Amygdala (tissue), 56 donors: ENCODE data around the gene KCNK2.

Source experiments
- DNase-seq, 56 donors: peaks; one replicate each; lab custom pipeline; 2025; lab: John Stamatoyannopoulos, UW

The KCNK2 gene

DNA sequence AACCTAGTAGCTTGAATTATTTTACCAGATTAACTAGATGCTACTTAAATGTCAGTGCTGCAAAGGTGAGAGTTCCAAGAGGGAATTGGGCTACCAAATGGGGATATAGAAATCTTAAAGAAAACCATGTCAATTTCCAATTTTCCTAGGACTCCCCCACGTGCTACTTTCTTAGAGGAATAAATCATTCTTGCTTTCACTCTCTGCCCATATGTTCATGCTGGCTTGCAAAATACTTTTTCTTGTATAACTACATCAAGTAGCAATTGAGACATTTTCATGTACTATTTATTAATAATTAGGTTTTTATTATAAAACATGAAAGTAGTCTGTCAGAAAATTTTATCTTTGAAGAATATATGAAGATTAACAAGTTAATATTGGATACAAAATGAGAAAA is 11.8 kb downstream of the KCNK2 start:
- DNase-seq = no peak

DNA sequence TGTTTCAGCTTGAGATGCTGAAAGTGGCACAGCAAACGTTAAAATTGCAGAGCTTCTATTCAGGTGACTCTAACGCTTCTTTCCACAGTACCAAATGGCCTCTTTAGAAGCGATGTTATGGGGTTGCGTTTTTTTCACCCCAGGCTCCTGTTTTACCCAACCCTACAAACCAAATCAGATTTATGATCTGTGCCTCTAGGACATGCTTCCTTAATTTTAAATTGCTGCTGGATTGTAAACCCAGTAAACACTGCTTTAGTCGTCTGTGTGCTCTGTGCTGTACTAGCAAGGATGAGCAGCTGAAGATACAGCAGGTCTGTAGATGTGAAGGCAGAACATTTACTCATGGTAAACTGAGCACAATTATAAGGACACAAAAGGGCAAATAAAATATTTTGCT is 13.0 kb downstream of the KCNK2 start:
- no peak for DNase-seq

DNA sequence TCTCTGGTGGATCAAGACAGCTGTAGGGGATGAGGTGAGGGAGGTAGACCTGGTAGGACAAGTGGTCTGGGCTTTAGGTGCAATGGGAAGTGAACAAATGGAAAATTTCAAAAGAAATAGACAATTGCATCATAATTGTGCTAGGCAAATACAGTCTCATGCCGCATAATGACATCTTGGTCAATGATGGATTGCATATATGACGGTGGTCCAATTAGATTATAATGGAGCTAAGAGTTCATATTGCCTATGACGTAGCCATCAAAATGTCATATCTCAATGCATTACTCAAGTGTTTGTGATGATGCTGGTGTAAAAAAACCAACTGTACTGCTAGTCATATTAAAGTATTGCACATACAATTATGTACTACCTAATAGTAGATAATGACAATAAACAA is 19.0 kb downstream of the KCNK2 start:
- DNase-seq = no peak

DNA sequence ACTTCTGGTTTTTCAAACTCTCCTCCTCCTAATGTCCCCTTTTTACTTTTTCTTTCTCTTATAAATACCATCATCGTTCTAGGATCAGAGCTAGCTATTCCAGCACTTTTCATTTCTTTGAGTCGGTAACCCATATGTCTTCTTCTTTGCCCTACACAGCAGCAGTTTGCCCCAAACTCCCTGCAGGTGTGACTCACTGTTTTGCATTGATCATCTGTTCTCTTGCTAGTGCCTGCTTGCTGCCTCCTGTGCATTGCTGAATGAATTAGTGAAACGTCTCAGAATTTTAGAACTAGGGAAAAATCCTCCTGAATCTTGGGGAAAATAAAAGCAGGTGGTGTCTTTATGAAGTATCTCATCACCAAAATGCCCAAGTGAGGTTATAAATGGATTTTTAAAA is 21.7 kb downstream of the KCNK2 start:
- no peak for DNase-seq

DNA sequence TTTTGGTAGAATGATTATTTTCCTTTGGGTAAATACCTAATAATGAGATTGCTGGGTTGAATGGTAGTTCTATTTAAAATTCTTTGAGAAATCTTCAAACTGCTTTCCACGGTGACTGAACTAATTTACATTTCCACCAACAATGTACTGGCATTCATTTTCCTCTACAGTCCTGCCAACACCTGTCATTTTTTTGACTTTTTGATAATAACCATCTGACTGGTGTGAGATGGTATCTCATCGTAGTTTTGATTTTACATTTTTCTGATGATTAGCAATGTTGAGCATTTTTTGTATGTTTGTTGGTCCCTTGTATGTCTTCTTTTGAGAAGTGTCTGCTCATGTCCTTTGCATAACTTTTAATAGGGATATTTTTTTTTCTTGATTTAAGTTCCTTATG is 23.5 kb downstream of the KCNK2 start:
- no peak for DNase-seq

DNA sequence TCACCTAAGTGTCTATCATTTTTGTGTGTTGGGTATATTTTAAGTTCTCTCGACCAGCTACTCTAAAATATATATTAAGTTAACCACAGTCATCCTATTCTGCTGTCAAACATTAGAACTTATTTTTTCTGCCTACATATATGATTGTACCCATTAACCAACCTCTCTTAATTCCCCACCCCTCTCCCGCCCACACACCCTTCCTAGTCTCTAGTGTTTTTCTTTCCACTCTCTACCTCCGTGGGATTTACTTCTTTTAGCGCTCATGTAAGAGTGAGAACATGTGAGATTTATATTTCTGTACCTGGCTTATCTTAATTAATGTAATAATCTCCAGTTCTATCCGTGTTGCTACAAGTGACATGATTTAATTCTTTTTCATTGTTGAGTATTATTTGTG is 26.6 kb downstream of the KCNK2 start:
- no peak for DNase-seq

DNA sequence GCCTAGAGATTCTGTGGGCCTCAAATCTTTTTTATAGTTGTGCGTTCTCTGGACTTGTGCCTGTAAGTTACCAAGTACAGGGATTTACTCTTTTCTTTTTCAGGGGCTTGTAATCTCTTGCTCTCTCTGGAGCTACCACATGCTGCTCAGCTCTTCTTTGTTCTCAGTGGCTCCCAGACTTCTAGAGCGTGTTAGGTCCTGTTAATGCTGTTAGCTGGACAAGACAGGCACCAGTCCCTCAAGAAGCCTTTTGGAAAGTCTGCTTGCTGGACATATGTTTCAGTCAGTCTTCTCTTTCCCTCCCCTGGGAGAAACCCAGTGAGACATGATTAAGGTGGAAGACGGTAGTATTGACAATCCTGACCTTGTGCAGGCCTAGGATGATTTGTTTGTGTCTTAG is 29.4 kb downstream of the KCNK2 start:
- no peak for DNase-seq

DNA sequence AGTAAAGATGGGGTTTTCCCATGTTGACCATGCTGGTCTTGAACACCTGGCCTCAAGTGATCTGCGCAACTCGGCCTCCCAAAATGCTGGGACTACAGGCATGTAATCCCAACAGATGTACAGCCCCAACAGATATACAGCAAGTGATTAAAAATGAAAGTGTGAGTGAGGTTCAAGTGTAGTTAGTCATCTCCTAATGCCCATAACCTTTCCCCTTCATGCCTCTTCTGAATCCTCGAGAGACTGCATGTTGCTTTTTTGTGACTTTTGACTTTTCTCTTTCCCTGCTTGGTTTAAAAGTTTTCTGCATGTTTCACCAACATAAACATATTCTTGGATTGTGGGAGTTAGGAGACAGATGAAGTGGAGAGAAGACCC is 31.2 kb downstream of the KCNK2 start:
- no peak for DNase-seq

DNA sequence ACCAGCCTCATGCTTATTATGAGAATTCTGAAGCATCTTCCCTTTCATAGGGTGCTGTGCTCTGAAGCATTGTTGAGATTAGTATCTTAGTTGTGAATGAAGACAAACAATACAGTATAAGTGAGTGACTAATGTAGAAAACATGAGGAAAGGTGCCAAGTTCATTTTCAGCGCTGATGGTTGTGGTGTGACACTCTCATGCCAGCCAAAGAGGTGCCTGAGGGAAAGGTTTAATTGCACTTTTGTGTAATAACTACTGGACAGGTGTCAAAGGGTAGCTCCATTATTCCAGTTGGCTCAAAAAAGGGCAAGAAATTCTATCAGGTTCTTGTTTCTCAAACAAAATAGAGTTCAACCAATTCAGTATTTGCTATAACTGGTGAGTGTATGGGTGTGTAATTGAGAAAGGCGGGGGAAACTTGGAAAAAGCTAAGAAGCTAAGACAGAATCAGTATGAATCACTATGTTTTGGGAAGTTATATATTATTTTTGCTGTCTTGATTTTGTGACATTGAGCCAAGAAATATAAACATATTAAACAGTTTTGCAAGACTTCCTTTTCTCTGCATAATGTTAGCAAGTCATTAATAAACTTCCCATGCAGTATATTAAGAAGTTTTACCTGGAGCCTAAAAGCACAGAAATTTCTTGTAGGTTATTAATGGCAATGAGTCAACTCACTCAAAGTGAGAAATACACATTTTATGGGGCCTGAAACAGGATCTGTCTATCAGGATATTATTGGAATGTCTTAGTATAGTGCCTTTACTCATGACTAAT is 31.8 kb downstream of the KCNK2 start:
- no peak for DNase-seq

DNA sequence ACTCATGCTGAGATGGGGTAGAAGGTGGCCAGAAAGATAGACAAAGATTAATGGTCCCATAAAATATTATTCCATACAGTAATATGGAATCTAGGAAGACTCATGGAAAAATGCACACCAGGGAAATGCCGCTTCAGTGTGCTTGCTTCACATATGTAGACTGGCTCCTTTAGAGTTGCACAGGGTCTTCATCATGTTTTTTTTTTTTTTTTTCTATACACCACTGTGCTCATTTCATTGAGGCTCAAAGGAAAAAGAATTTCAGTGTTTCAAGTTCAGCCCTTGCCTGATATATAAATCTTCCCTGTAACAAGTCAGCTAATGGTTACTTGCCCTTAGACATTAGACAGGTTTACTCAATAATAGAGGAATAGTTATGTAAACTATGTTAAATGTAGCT is 33.2 kb downstream of the KCNK2 start:
- DNase-seq = no peak

DNA sequence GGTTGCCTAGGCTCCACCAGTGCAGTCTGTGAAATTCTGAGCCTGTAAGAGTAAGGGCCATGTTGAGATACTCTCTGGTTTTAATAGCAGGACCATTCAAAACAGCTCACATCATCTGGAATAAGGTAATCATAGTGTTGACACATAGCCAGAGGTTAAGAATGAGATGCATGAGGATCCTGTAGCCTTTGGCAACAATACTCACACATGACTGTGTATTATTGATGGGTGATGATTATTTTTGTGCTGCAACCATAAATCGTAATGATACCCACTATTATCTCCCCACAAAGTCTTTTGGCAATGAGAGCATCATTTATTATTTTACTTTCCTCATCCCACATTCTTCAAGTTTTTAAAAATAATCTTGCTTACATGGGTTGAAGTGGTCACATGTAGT is 35.5 kb downstream of the KCNK2 start:
- no peak for DNase-seq

DNA sequence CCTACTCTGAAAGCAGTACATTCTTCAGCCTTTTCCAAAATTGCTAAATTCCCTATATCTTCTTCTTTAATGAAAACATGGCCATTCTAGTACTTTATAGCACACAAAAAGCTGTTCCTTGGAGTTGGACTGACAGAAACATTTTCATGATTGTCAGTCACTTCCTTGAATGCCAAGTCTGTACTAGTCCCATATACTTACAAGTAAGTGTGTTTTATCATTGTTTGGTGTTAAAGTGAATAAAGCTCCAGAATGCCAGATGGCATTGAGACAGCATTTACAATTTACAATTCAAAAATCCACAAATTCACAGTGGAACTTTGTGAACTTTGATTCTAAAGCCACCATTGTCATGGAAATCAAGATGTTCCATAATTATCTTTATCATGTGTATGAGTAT is 36.5 kb downstream of the KCNK2 start:
- no peak for DNase-seq

DNA sequence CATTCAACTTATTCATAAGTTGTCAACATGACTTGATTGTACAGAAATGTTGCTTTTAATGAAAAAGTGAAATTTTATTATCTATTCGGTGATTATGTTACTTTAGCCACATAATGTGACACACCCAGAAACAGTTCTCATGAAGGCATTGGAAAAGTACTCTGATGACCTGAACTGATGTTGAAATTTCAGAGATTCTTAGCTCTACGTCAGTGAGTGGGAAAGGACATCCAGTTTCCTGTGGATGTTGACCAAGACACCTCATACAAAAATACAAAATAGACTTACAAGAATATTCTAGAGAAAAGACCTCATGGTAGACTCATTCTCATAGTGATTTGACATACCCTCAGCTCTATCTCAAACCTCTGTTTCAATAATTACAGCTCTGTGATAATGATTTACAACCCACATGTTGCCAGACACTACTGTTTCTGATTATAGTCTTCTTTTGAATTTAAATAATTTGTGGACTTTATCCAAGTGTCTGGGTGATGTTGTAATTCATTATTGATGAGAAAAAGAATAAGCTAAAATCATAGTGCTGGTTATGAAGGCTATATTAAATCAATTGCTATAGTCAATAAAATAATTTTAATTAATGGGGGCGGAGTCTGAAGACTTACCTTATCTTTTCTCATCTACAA is 37.3 kb downstream of the KCNK2 start:
- DNase-seq = no peak

DNA sequence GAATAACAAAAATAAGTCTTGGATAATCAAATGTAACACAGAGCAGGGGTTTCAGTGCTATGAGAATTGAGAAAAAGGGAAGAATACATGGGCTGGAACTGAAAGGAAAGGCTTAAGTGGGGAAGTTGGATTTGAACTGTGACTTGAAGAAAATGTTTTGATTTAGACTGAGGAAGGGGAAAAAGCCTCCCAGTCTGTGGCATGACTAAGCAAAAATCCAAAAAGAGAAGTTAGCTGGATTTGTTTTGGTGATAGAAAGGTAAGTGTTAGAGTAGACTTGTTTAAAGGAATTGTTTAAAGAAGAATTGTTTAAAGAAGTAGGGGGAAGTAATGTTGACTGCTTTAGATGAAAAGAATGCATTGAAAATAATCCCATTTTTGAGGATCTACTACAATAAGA is 46.0 kb downstream of the KCNK2 start:
- no peak for DNase-seq

DNA sequence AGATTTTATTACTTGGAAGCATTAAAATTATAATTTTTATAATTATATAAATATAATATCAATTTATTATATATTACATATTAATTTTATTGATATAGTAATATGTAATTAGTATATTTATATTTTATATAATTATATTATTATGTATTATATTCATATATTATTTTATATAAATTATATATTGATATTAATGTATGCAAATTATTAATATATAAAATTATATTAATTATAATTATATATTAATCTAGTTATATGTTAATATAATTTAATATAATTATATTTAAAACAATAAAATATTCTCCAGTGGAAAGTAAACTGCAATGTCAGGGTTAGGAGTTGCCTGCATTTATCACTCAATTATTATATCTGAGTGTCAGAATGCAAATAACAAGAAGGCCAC is 48.8 kb downstream of the KCNK2 start:
- no peak for DNase-seq

DNA sequence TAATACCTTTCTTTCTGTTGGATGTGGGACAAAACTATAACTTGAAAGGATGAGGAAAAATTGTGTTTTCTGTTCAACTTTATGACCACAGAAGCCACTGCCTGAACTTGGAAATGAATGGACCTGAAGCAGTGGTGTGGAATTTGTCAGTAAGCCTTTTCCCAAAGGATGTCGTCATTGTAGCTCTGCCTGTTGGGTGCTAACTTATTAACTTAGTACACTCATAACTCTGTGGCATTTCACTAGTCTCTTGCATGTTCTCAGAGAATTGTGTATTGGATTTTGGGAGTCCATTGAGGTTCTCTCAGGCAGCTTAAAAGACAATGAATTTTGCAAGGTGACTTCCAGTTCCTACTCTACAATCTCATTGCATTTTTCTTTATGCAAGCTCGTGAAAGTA is 49.6 kb downstream of the KCNK2 start:
- DNase-seq = no peak

DNA sequence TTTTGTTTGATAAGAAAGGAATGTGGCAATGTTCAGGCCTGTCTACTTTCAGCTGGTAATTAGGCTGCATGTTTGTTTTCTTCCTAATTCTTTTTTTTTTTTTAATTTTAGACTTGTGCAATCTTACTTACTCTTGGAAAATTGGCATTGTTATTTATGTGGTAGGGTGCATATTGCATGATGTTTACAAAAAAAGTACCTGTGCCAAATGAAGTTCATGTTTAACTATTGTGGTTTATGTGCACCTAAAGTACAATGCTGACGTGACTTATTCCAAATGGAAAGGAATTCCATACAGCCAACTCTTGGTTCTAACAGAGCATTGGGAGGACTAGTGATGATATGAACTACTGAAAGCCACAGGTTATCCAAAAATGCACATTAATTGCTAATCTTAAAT is 51.0 kb downstream of the KCNK2 start:
- no peak for DNase-seq

DNA sequence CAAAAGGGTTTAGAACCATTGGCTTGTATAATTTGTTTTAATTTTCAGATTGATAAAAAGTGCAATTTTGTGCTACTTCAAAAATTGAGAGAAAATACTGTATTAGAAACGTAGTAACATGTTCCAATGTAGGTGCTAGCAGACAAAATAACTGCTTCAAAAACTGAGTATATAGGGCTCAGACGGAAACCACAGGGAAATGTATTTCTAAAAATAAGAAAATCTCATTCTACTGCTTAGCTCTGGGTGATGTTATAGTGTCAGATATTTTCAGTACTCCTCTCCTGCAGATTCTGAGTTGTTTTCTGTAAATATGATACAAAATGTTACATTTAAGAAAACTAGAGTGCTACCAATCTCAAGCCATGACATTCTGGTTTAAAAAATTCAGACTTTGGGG is 55.4 kb downstream of the KCNK2 start:
- no peak for DNase-seq

DNA sequence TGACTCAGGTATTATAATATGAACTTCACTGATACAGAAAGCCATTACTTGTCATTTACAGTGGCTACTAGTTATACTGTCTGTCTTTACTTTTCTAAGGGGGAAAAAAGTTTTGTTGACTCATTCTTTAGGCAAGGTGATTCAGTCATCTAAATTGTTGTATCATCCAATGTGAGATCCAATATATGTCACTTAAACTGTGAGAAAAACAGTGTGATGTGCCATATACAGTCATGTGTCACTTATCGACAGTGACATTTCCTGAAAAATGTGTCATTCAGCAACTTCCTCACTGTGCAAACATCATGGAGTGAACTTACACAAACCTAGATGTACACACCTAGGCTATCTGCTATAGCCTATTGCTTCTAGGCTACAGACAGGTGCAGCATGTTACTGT is 57.6 kb downstream of the KCNK2 start:
- no peak for DNase-seq

DNA sequence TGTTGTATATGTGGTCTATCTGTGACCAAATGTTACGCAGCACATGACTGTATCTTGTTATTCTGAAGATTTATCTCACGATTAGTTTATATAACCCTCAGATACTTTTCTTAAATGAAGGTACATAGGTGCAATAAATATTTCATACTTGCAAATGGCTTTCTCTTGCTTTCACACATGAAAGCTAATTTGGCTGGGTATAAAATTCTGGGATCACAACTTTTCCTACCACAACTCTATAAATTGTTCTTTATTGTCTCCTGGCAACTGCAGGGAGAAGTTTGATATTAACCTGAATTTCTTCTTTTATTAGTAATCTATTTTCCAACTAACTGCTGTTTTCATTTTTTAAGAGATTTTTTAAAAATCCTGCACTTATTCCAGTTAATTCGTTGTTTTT is 58.9 kb downstream of the KCNK2 start:
- no peak for DNase-seq

DNA sequence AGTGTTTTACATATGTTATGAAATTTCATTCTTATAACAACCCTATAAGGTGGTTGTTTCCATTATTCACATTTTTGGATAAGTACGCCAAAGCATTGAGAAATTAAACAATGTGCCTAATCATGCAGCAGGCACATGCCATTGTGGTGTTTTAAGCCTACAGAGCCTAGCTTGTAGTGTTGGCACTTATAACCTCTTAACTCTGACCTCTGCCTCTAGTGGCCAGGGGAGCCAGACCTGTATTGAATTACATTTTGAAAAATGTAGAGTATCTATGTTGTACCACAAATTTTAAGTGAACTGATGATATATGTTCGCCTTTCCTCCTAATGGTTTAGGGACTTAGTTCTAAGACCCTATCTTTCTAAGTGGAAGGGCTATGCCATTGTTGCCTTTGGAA is 61.0 kb downstream of the KCNK2 start:
- no peak for DNase-seq

DNA sequence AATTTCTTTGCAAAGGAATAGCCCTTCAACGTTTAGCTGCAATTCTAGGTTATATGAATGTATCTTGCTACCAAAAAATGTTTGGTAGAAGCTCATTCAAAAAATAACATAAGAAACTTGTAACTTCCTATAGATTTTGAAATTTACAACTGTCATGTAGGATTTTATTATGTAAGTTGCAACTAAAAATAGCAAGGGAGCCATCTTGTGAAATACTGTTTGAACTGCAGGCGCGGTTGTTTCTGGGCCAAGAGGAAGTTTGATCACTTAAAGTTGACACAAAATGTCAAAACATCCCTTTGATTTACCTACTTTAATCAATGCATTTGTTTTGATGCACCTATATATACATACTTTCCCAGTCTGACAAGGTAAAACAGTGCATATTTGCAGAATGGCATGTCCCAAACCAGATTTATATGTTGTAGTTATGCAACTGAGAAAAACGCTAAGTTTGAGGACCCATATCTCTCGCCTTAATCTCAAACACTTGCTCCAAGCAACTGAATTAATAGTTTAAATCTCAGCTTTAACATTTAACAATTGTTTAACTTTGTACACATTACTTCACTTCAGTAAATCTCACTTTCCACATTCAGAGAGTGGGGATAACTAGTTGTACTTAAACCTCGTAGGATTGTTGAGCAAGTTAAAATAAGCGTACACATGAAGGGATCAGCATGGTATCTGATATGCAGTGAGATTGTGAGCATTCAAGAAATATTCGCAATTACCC is 63.9 kb downstream of the KCNK2 start:
- DNase-seq = no peak
